Choroid plexus epithelial cell (primary cell): ENCODE measurements around the gene GK.
A peak's percentile ranks its signal among the peaks of the same experiment; 100 is the strongest.
"Not testable (repeated sequence)": the region's sequence is repeated elsewhere in the genome, so short reads cannot be mapped to it uniquely, and the experiment has no call there.

ENCODE experiments used
- DNase-seq: peaks from one replicate; pipeline ENCODE4 v3.0.0-alpha.2; 2010; ENCODE audit warnings: low read depth
- H3K4me3 ChIP-seq: 2 replicates; pipeline ENCODE4 v1.5.1; 2011; ENCODE audit warnings: low read depth, mild to moderate bottlenecking, control low read depth, low read length, moderate library complexity
- CTCF ChIP-seq: conservative IDR thresholded peaks from 2 replicates; pipeline ENCODE4 v1.5.1; 2011; ENCODE audit warnings: low read depth, mild to moderate bottlenecking, control low read depth, inconsistent platforms, low read length, moderate library complexity

Gene GK

DNA sequence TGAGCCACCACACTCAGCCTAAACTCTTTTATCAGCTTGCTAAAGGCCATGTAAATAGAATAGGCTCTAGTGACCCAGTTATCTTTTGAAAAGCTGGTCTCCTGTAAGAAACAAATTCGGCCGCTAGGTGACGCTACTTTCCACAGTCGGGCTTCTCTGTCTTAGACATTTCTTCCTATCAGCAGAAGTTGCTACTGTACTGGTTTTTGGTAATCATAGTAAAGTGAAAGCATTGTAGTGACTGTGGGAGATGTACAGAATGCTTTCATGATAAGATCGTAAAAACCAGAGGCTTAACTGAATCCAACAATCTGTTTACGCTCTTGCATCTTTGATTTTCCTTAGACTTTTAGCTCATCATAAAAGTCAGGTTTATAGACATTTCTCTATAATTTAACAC, 82.6 kb downstream of the GK start:
- peak; percentile 78 for TF ChIP-seq CTCF

DNA sequence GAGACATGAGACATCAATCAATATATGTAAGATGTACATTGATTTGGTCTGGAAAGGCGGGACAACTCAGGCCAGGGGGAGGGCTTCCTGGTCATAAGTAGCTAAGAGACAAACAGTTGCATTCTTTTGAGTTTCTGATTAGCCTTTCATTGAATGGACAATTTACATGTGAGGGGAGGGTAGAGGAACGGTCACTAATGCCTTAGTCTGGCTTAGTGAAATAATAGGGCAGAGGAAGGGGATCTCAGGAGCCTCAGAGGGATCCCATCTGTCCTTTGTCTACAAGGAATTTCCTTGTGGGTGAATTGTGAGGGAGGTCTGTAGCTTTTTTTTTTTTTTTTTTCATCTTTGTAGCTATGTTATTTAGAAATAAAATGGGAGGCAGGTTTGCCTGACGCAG, 88.3 kb downstream of the GK start:
- no peak overlapping the region for H3K4me3 ChIP-seq
- no peak for TF ChIP-seq CTCF
- no peak for DNase-seq

More for the DNA sequence above, 82.6 kb downstream of the GK start:
- DNase-seq: peak; percentile 74
- H3K4me3 ChIP-seq: no peak overlapping the region

DNA sequence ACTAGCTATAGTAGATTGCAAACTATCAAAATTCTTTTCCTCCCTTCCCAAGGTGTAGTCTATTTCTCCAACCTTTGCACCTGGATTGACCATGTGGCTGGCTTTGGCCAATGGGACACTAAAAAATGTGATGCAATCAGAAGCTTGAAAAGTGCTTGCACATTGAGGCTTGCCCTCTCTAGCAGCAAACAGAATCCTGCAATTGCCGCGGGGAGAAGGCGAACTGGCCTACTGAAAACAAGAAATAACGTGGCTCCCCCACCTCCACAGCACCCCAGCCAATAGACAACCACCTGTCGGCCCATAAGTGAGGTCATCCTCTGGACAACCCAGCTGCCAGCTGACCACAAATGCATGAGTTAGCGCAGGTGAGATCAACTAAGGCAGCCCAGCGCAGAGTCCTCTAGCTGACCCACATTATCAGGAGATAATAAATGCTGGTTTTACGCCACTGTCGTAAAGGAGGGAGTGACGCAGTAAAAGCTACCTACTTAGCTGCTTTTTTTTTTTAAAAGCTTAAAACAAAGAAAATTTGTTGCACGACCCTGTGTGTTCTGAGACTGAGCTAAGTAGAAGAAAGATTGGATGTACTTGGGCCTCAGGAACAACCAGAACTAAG, 95.2 kb downstream of the GK start:
- TF ChIP-seq CTCF: no peak
- no peak overlapping the region for H3K4me3 ChIP-seq
- no peak for DNase-seq

DNA sequence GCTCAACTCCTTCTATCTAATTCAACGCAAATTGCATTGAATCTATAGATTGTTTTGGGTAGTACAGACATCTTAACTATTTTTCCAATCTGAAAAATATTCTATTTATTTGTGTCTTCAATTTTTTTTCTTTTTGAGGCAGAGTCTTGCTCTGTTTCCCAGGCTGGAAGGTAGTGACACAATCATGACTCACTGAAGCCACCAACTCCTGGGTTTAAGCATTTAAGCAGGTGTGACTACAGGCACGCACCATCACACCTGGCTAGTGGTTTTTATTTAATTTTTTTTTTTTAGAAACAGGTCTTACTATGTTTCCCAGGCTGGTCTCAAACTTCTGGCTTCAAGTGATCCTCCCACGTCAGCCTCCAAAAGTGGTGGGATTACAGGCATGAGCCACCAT, 98.3 kb downstream of the GK start:
- TF ChIP-seq CTCF: no peak
- no peak for DNase-seq
- no peak overlapping the region for H3K4me3 ChIP-seq

DNA sequence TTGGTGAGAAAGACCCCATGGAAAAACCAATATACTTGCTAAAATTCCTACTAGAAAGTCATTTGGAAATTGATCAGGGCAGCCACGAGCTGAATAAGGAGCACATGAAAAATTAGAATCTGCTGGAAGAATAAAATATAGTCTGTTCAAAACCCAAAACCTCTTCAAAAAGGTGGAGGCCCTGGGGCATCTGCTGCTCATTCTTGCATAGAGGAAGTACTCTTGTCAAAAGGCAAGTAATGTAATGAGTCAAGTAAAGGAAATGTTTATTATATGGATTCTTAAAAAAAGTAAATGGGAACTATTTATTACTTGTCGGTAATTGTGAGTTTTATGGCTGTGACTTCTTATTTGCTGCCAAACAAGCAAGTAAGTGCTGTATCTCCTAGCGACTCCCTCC, 109.5 kb downstream of the GK start:
- H3K4me3 ChIP-seq: no peak overlapping the region
- no peak for DNase-seq
- TF ChIP-seq CTCF: no peak

DNA sequence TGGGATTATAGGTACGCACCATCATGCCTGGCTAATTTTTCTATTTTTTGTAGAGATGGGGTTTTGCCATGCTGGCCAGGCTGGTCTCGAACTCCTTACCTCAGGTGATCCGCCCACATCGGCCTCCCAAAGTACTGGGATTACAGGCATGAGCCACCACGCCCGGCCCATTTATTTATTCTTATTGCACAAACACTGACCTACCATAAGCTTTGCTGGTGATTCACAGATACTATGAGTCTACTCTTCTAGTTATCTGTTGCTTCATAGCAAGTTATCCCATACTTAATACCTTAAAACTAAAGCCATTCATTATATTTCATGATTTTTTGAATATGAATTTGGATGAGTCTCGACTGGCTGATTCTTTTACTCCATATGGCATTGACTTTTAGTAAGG, 120.5 kb downstream of the GK start:
- DNase-seq, H3K4me3 ChIP-seq: not testable (repeated sequence)

DNA sequence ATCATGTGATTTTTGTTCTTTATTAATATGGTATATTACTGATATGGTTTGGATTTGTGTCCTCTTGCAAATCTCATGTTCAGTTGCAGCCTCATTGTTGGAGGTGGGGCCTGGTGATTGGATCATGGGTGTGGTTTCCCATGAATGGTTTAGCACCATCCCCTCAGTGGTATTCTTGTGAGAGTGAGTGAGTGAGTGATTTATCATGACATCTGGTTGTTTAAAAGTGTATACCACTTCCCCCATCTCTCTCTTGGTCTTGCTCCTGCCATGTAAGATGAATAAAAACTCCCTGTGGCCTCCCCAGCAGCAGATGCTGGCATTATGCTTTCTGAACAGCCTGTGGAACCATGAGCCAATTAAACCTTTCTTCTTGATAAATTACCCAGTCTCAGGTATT, 124.4 kb downstream of the GK start:
- DNase-seq: no peak
- no peak overlapping the region for H3K4me3 ChIP-seq
- TF ChIP-seq CTCF: no peak
